ENCODE results near the gene ALDH3B2.

The ALDH3B2 gene

DNA sequence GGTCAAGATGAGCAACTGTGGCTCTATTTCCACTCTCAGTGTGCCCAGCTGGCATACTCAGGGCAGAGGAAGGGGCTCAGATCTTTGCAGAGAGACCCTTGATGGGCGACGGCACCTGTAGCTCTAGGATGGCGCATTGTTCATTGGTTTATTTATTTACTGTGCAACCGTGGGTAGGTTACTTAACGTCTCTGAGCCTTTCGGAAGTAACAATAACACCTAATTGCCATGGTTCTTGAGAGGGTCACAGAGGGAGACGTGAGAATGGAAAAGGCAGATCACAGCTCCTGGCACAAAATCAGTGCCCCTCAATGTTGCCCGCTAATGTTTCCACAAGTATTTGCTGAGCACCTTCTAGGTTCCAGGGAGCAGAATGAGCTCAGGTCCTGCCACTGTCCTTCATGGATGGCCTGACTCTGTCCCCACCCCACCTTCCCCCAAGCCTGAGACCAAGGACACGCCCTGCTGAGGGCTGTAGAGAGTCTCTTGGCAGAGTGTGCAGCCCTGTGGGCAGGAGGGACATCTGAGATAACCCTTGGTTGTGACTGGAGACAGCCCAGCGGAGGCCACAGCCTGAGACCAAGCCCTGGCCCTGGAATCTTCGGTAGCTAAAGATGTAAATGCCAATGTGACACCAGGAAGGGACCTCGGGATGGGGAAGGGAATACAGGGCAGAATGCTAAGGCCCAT, 780 bp upstream of the ALDH3B2 start:
- Histone ChIP-seq H3K9me3 (no peaks in the 10 kb centered on the region), H3K4me3 (no peak overlapping the region), H3K27me3 (peaks cover 0 to 42% of the 10 kb centered on the region in 2 donors), H3K36me3 (no peaks in the 10 kb centered on the region), H3K4me1 (no peaks in the 10 kb centered on the region), H3K27ac (no peak overlapping the region)
- intact Hi-C loops (cut with DNase I; ENCODE audit: low total_unique reads), result no loop called here
- TF ChIP-seq, protein P1, sequence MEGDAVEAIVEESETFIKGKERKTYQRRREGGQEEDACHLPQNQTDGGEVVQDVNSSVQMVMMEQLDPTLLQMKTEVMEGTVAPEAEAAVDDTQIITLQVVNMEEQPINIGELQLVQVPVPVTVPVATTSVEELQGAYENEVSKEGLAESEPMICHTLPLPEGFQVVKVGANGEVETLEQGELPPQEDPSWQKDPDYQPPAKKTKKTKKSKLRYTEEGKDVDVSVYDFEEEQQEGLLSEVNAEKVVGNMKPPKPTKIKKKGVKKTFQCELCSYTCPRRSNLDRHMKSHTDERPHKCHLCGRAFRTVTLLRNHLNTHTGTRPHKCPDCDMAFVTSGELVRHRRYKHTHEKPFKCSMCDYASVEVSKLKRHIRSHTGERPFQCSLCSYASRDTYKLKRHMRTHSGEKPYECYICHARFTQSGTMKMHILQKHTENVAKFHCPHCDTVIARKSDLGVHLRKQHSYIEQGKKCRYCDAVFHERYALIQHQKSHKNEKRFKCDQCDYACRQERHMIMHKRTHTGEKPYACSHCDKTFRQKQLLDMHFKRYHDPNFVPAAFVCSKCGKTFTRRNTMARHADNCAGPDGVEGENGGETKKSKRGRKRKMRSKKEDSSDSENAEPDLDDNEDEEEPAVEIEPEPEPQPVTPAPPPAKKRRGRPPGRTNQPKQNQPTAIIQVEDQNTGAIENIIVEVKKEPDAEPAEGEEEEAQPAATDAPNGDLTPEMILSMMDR (IDR thresholded peaks at IDR 0.05), result no peak
- DNase-seq, result no peak

GRCh38 chr11:67673902-67674301, 521 bp downstream of the ALDH3B2 start:
- H3K4me1 ChIP-seq, result no peaks in the 10 kb centered on the region
- H3K4me3 ChIP-seq, result no peak overlapping the region
- no peaks in the 10 kb centered on the region for H3K36me3 ChIP-seq
- DNase-seq, result no peak
- H3K27ac ChIP-seq, result no peak overlapping the region
- no peaks in the 10 kb centered on the region for H3K9me3 ChIP-seq
- H3K27me3 ChIP-seq, result peaks cover 0 to 42% of the 10 kb centered on the region in 2 donors
- intact Hi-C loops (cut with DNase I; ENCODE audit: low total_unique reads), result no loop called here
- TF ChIP-seq, protein P1 (IDR thresholded peaks at IDR 0.05), result no peak

DNA sequence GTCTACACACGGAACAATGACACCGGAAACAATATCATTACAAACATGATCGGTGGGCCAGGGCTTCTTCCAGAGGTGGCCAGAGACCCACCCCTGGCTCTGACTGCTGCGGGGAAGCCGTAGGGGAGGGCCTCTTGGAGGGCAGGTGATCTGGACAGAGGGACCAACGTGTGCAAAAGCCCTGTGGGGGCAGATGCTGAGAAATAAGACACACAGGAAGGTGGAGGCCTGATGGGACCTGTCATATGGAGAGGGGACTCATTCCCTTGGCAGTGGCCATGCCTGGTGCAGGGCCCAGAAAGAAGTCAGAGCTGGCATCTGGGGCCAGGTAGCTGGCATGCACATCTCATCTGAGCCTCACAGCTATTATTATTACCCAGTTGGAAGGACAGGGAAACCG, 1.1 kb downstream of the ALDH3B2 start:
- H3K27ac ChIP-seq, result no peak overlapping the region
- intact Hi-C loops (cut with DNase I; ENCODE audit: low total_unique reads), result no loop called here

DNA sequence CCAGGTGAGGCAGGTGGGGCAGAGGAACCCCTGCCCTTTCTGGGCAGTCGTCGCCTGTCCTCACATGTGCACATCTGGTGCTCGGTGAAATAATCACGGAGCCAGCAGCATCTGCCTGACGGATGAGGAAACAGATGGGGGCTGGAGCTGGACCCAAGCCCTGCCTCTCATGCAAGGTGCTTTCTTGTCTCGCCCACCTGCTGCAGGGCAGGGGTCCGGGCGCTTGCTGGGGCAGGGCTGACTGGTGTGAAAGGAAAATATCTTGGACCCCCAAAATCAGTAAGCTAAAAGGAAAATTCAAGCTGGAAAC, 3.3 kb downstream of the ALDH3B2 start:
- no peaks in the 10 kb centered on the region for H3K36me3 ChIP-seq
- H3K9me3 ChIP-seq, result no peaks in the 10 kb centered on the region
- TF ChIP-seq, protein P1 (IDR thresholded peaks at IDR 0.05), result no peak
- no peak overlapping the region for H3K4me3 ChIP-seq
- no peak overlapping the region for H3K27ac ChIP-seq
- DNase-seq, result no peak
- H3K27me3 ChIP-seq, result peaks cover 0 to 53% of the 10 kb centered on the region in 2 donors
- intact Hi-C loops (cut with DNase I; ENCODE audit: low total_unique reads), result no loop called here
- H3K4me1 ChIP-seq, result no peaks in the 10 kb centered on the region

More for the DNA sequence above, 1.1 kb downstream of the ALDH3B2 start:
- Histone ChIP-seq H3K36me3 (no peaks in the 10 kb centered on the region), H3K4me1 (no peaks in the 10 kb centered on the region), H3K27me3 (peaks cover 0 to 42% of the 10 kb centered on the region in 2 donors), H3K4me3 (no peak overlapping the region), H3K9me3 (no peaks in the 10 kb centered on the region)
- no peak for DNase-seq
- TF ChIP-seq, protein P1 (IDR thresholded peaks at IDR 0.05), result no peak

DNA sequence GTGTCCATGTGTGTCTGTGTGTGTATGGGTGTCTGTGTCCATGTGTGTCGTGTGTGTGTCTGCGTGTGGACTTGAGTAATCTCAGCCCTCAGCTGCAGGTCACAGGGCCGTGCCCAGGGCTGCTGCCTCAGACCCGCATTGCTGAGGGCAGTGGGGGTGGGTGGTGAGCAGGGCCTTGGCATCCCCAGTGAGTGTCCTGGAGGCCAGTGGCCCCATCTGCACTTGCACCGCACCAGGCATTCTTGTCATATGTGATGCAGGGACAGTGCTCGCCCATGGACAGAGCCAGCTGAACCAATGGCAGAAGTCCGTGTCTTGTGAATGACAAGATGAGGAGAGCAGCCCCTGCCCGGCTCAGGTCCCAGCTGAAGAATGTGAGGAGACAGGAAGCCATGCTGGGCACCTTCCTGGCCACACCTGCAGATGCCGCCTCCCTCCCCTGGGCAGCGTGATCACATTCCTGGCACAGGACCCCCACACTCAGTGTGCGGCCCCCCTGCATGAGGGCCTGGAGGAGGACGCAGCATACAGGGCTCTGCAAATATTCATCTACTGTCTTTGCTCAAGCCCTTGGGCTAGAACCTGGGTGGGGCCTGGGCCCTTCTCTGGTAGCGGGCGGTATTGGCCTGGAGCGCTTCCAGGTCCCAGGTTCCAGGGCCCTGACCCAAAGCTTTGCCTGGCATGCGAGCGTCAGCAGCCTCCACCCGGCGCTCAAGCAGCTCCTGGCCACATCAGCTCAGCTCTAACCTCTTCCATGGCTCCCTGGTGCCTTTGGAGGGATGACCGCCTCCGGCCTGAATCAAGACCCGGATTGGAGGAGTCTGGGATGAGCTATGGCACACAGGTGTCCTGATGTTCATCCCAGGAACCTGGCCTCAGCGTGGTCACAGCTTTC, 3.9 kb downstream of the ALDH3B2 start:
- DNase-seq, result no peak
- Histone ChIP-seq H3K9me3 (no peaks in the 10 kb centered on the region), H3K4me1 (no peaks in the 10 kb centered on the region), H3K27ac (no peak overlapping the region), H3K27me3 (peaks cover 0 to 57% of the 10 kb centered on the region in 2 donors), H3K4me3 (no peak overlapping the region), H3K36me3 (no peaks in the 10 kb centered on the region)
- intact Hi-C loops (cut with DNase I; ENCODE audit: low total_unique reads), result no loop called here
- TF ChIP-seq, protein P1 (IDR thresholded peaks at IDR 0.05), result no peak
